Inflammatory macrophage treated with lipopolysaccharide for 1 hour (primary cell): Measurements from ENCODE around the gene DNAJA4.
"Not testable (repeated sequence)": the region's sequence is repeated elsewhere in the genome, so short reads cannot be mapped to it uniquely, and the experiment has no call there.

Experiments
- DNase-seq, 2 donors: peaks; one replicate each; pipeline ENCODE4 v3.0.0-alpha.2; 2020 to 2022

DNAJA4 gene

GRCh38 chr15:78244893-78245292, 19.5 kb upstream of the DNAJA4 start:
- DNase-seq = no peak

GRCh38 chr15:78245392-78245791, 19.0 kb upstream of the DNAJA4 start:
- not testable (repeated sequence) for DNase-seq

GRCh38 chr15:78245976-78246620, 18.3 kb upstream of the DNAJA4 start:
- not testable (repeated sequence) for DNase-seq

GRCh38 chr15:78247911-78248310, 16.5 kb upstream of the DNAJA4 start:
- no peak for DNase-seq

- no peak for DNase-seq
Measured at GRCh38 chr15:78249131-78249530, 15.2 kb upstream of the DNAJA4 start.

GRCh38 chr15:78251136-78251535, 13.2 kb upstream of the DNAJA4 start:
- DNase-seq = no peak

GRCh38 chr15:78255421-78256043, 8.8 kb upstream of the DNAJA4 start:
- no peak for DNase-seq

- no peak for DNase-seq
Measured at GRCh38 chr15:78256044-78256437, 8.3 kb upstream of the DNAJA4 start.

GRCh38 chr15:78257681-78258080, 6.7 kb upstream of the DNAJA4 start:
- no peak for DNase-seq

GRCh38 chr15:78259232-78259631, 5.1 kb upstream of the DNAJA4 start:
- DNase-seq = no peak

- DNase-seq = no peak
Measured at GRCh38 chr15:78260489-78260888, 3.9 kb upstream of the DNAJA4 start.

GRCh38 chr15:78261062-78261461, 3.3 kb upstream of the DNAJA4 start:
- no peak for DNase-seq

- no peak for DNase-seq
Measured at GRCh38 chr15:78263351-78263781, 996 bp upstream of the DNAJA4 start.

GRCh38 chr15:78263907-78264303, 457 bp upstream of the DNAJA4 start:
- DNase-seq = no peak

GRCh38 chr15:78265137-78265460, 737 bp downstream of the DNAJA4 start:
- DNase-seq = no peak

- DNase-seq = no peak
Measured at GRCh38 chr15:78265752-78266224, 1.4 kb downstream of the DNAJA4 start.

- DNase-seq = no peak
Measured at GRCh38 chr15:78266229-78266628, 1.9 kb downstream of the DNAJA4 start.

GRCh38 chr15:78266806-78267205, 2.4 kb downstream of the DNAJA4 start:
- no peak for DNase-seq

- DNase-seq = no peak
Measured at GRCh38 chr15:78272316-78272715, 8.0 kb downstream of the DNAJA4 start.

- no peak for DNase-seq
Measured at GRCh38 chr15:78272776-78273175, 8.4 kb downstream of the DNAJA4 start.

GRCh38 chr15:78274994-78275393, 10.6 kb downstream of the DNAJA4 start:
- DNase-seq = no peak

GRCh38 chr15:78276064-78276943, 11.9 kb downstream of the DNAJA4 start:
- no peak for DNase-seq

GRCh38 chr15:78280319-78281072, 16.1 kb downstream of the DNAJA4 start:
- no peak for DNase-seq
